Ovary (tissue), 3 donors: ENCODE measurements around the gene ADGRV1.

Experiments used
- POLR2A ChIP-seq: fragments of 450-650 bp; IDR thresholded peaks from one replicate; pipeline ENCODE4 v1.6.1; 2017; ENCODE audit warnings: antibody characterized with exemption, mild to moderate bottlenecking, moderate library complexity
- TF ChIP-seq, protein P1 (sequence below), 3 donors: fragments of 450-650 bp in 2 of 3; fragments of 200-600 bp in 1 of 3; IDR thresholded peaks; one replicate each; pipeline versions ENCODE4 v1.5.1 to v1.8.0; 2016 to 2022; ENCODE audit warnings: antibody characterized with exemption in 3 of 3, mild to moderate bottlenecking in 1 of 3
- donor health status: DM: no; HTN: no; CAD: no.

DNA sequence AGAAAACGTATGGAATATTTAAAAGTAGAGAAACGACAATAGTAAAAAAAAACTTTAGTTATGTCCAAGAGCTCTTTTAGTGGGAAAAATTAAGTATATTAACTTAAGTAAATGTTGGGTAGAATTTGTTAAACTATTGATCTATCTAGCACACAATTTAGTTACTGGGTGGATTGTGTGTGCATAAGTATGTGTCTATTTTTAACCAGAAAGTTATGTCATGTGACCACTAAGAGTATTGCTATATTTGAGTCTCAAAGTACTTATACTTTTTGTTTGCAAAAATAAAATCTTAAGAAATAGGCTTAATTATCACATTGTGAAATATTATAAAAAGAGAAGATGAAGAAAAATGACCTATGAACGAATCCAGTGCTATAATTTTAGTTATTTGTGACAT lies 56.8 kb downstream of the ADGRV1 start:
- TF ChIP-seq, protein P1, sequence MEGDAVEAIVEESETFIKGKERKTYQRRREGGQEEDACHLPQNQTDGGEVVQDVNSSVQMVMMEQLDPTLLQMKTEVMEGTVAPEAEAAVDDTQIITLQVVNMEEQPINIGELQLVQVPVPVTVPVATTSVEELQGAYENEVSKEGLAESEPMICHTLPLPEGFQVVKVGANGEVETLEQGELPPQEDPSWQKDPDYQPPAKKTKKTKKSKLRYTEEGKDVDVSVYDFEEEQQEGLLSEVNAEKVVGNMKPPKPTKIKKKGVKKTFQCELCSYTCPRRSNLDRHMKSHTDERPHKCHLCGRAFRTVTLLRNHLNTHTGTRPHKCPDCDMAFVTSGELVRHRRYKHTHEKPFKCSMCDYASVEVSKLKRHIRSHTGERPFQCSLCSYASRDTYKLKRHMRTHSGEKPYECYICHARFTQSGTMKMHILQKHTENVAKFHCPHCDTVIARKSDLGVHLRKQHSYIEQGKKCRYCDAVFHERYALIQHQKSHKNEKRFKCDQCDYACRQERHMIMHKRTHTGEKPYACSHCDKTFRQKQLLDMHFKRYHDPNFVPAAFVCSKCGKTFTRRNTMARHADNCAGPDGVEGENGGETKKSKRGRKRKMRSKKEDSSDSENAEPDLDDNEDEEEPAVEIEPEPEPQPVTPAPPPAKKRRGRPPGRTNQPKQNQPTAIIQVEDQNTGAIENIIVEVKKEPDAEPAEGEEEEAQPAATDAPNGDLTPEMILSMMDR (IDR thresholded peaks at IDR 0.05): no peak
- TF ChIP-seq POLR2A: no peak
